Endothelial cell of umbilical vein (primary cell): ENCODE data around the gene CCDC85C. TPM values are rescaled to one million over a fixed set of nuclear protein-coding genes. Genes with fewer than 3 reads are reported as not detected.

Source experiments
- BruUV-seq: library from RNA; stranded (reverse); fragments of 400-500 nt; replicated peaks from 2 replicates; lab custom pipeline; 2021; lab: Mats Ljungman, UMichigan
- CTCF ChIA-PET: fragments of 300-600, 350-600 bp; sonication (Branson Sonifier 250); formaldehyde crosslinking; loops from one replicate; lab custom pipeline; 2021; ENCODE audit warnings: antibody characterized with exemption, inconsistent platforms; lab: Charles Lee
- POLR2A ChIA-PET: fragments of 300-600, 350-600 bp; sonication (Branson Sonifier 250); formaldehyde crosslinking; loops from one replicate; lab custom pipeline; 2021; ENCODE audit warnings: antibody characterized with exemption, inconsistent platforms; lab: Charles Lee
- DNase-seq: peaks from one replicate; pipeline ENCODE4 v3.0.0-alpha.2; 2011; ENCODE audit warnings: low read depth, low spot score
- FAIRE-seq: peaks from 2 replicates; lab custom pipeline; 2011; peaks lifted over from hg19 to GRCh38; lab: Jason Lieb, UNC
- H2AFZ ChIP-seq: 2 replicates; pipeline ENCODE4 v1.6.0; 2012; ENCODE audit warnings: low read depth, low read length, control low read depth, inconsistent platforms
- H3K27ac ChIP-seq: 2 replicates; pipeline ENCODE4 v1.5.1; 2011; ENCODE audit warnings: low read depth, mild to moderate bottlenecking, control low read depth, low read length, moderate library complexity; ENCODE audit not compliant: insufficient read depth
- H3K27me3 ChIP-seq, 2 experiments: 2 replicates each; pipeline versions ENCODE4 v1.6.0 to v1.6.1; 2011; ENCODE audit warnings: low read length in 2 of 2, mixed read lengths in 1 of 2; ENCODE audit not compliant: control insufficient read depth in 2 of 2, insufficient read depth in 2 of 2
- H3K36me3 ChIP-seq, 2 experiments: 2 replicates in 1 of 2; 3 replicates in 1 of 2; pipeline ENCODE4 v1.5.1; 2011; ENCODE audit warnings: low read length in 2 of 2, mild to moderate bottlenecking in 1 of 2, moderate library complexity in 1 of 2; ENCODE audit not compliant: control insufficient read depth in 2 of 2, insufficient read depth in 2 of 2; ENCODE audit errors: extremely low read depth in 1 of 2
- H3K4me1 ChIP-seq: 3 replicates; pipeline ENCODE4 v1.5.1; 2011; ENCODE audit warnings: mild to moderate bottlenecking, low read length; ENCODE audit not compliant: control insufficient read depth, insufficient read depth; ENCODE audit errors: extremely low read depth
- H3K4me2 ChIP-seq: 2 replicates; pipeline ENCODE4 v1.6.1; 2011; ENCODE audit warnings: low read length, control low read depth, mixed read lengths; ENCODE audit not compliant: insufficient read depth
- H3K4me3 ChIP-seq, 3 experiments: fragments of 200-600 bp in 1 of 3; sonication (generic), shearing (Covaris generic) in 1 of 3; replicated peaks in 1 of 3; 2 replicates each; pipeline ENCODE4 v1.5.1; 2011 to 2016; ENCODE audit warnings: control low read depth in 3 of 3, low read length in 3 of 3, mild to moderate bottlenecking in 2 of 3, inconsistent platforms in 1 of 3, low read depth in 1 of 3, moderate library complexity in 1 of 3; ENCODE audit not compliant: insufficient read depth in 1 of 3
- H3K79me2 ChIP-seq: 2 replicates; pipeline ENCODE4 v1.6.0; 2012; ENCODE audit warnings: low read length, inconsistent platforms; ENCODE audit not compliant: control insufficient read depth, insufficient read depth
- H3K9ac ChIP-seq: replicated peaks from 2 replicates; pipeline ENCODE3; 2011; ENCODE audit warnings: low read length, control low read depth; ENCODE audit not compliant: insufficient read depth; ENCODE audit errors: extremely low read depth
- H3K9me1 ChIP-seq: replicated peaks from 3 replicates; pipeline ENCODE4 v1.6.0; 2011; ENCODE audit warnings: mild to moderate bottlenecking, low read length; ENCODE audit not compliant: control insufficient read depth, insufficient read depth; ENCODE audit errors: extremely low read depth
- H3K9me3 ChIP-seq: replicated peaks from 2 replicates; pipeline ENCODE4 v1.5.1; 2012; ENCODE audit warnings: low read length, inconsistent platforms; ENCODE audit not compliant: control insufficient read depth, insufficient read depth
- H4K20me1 ChIP-seq: replicated peaks from 2 replicates; pipeline ENCODE3; 2011; ENCODE audit warnings: mild to moderate bottlenecking, low read length; ENCODE audit not compliant: control insufficient read depth, insufficient read depth; ENCODE audit errors: extremely low read depth
- EZH2 ChIP-seq: IDR thresholded peaks from 2 replicates; pipeline ENCODE4 v1.6.1; 2012; ENCODE audit warnings: borderline replicate concordance, low read depth, mild to moderate bottlenecking, moderate library complexity, low read length, inconsistent platforms; ENCODE audit not compliant: severe bottlenecking
- FOS ChIP-seq: IDR thresholded peaks from 2 replicates; pipeline ENCODE4 v1.6.1; 2011; ENCODE audit warnings: mild to moderate bottlenecking, low read length, moderate library complexity, borderline replicate concordance; ENCODE audit not compliant: insufficient read depth
- GATA2 ChIP-seq: IDR thresholded peaks from 2 replicates; pipeline ENCODE4 v1.7.0; 2011; ENCODE audit warnings: low read depth, mild to moderate bottlenecking, moderate library complexity, mixed read lengths, low read length; ENCODE audit not compliant: insufficient read length, insufficient read depth
- JUN ChIP-seq: IDR thresholded peaks from 2 replicates; pipeline ENCODE4 v1.6.1; 2011; ENCODE audit warnings: borderline replicate concordance, low read depth; ENCODE audit not compliant: insufficient read length, insufficient read depth
- MAX ChIP-seq: IDR thresholded peaks from 2 replicates; pipeline ENCODE4 v1.6.1; 2011; ENCODE audit not compliant: insufficient read depth, insufficient read length
- MYC ChIP-seq: IDR thresholded peaks from one replicate; pipeline ENCODE4 v1.6.1; 2011; ENCODE audit warnings: mild to moderate bottlenecking, low read depth, low read length
- POLR2A ChIP-seq: IDR thresholded peaks from 2 replicates; pipeline ENCODE4 v1.6.1; 2012; ENCODE audit warnings: low read depth, mild to moderate bottlenecking, control low read depth, low read length
- POLR2AphosphoS5 ChIP-seq: IDR thresholded peaks from 2 replicates; pipeline ENCODE4 v1.6.1; 2012; ENCODE audit warnings: low read depth, mild to moderate bottlenecking, control low read depth, low read length, moderate library complexity; ENCODE audit not compliant: insufficient read depth
- dilution Hi-C: fragments of 300-500 bp; cut with MboI; formaldehyde crosslinking; loops from one replicate; pipeline ENCODE4 v1.15.0; 2019; ENCODE audit warnings: low sequenced_read_pairs; ENCODE audit not compliant: extremely low pct_ligation_motif_present
- intact Hi-C: fragments of 100-400 bp; cut with micrococcal nuclease; formaldehyde crosslinking; loops from one replicate; pipeline ENCODE4 v1.10.0; 2022
- polyA plus RNA-seq, 4 experiments: library from polyadenylated mRNA; depleted of rRNA in 3 of 4; stranded (reverse) in 3 of 4; unstranded in 1 of 4; fragments of >200 nt; gene quantifications; 2 replicates each; pipeline versions ENCODE4 v1.2.1 to v1.2.3, GENCODE V29; 2011 to 2012; ENCODE audit warnings: missing spikeins in 1 of 4
- total RNA-seq: library from RNA; stranded (reverse); gene quantifications from 2 replicates; pipeline ENCODE4 v1.2.3, GENCODE V29; 2021
- TF ChIP-seq, protein P1 (sequence below), 2 donors: IDR thresholded peaks; 1 replicate in 1 of 2; 2 replicates in 1 of 2; pipeline ENCODE4 v1.5.1; 2011; ENCODE audit warnings: low read length in 2 of 2, mild to moderate bottlenecking in 2 of 2, moderate library complexity in 2 of 2, control low read depth in 1 of 2, inconsistent platforms in 1 of 2, low read depth in 1 of 2; ENCODE audit not compliant: insufficient read depth in 1 of 2; ENCODE audit errors: extremely low read depth in 1 of 2

The CCDC85C gene
- total and polyA plus RNA-seq, 2 donors (not counting 3 experiments of a cell fraction or from before 2014, with no cell fraction given): 7.5 to 17.8 TPM

GRCh38 chr14:99568567-99569560, 35.1 kb downstream of the CCDC85C start:
- no TSS peak for BruUV-seq
- dilution Hi-C loops: no loop called here
- no peaks in the 10 kb centered on the region for H4K20me1 ChIP-seq
- no peaks in the 10 kb centered on the region for H3K27me3 ChIP-seq
- POLR2A ChIA-PET: no interaction called here
- no peaks in the 10 kb centered on the region for H3K9me1 ChIP-seq
- no peak overlapping the region for H3K9ac ChIP-seq
- H3K4me2 ChIP-seq: no peak overlapping the region
- CTCF ChIA-PET: interaction anchor here (1.1 to 1.4 kb wide), 3 partner anchors 23 to 59 kb away, joined by 3 read pairs; no protein-coding TSS in a partner anchor
- DNase-seq (peak; percentile 25), FAIRE-seq (peak; percentile 4)
- no peak overlapping the region for H2AFZ ChIP-seq
- H3K4me1 ChIP-seq: peaks cover 5% of the 10 kb centered on the region
- no peaks in the 10 kb centered on the region for H3K79me2 ChIP-seq
- no peaks in the 10 kb centered on the region for H3K36me3 ChIP-seq
- no peak overlapping the region for H3K4me3 ChIP-seq
- H3K27ac ChIP-seq: no peak overlapping the region
- TF ChIP-seq POLR2AphosphoS5 (no peak), GATA2 (no peak), FOS (no peak), POLR2A (no peak), JUN (no peak), MAX (no peak), MYC (no peak), EZH2 (no peak)
- TF ChIP-seq, protein P1, sequence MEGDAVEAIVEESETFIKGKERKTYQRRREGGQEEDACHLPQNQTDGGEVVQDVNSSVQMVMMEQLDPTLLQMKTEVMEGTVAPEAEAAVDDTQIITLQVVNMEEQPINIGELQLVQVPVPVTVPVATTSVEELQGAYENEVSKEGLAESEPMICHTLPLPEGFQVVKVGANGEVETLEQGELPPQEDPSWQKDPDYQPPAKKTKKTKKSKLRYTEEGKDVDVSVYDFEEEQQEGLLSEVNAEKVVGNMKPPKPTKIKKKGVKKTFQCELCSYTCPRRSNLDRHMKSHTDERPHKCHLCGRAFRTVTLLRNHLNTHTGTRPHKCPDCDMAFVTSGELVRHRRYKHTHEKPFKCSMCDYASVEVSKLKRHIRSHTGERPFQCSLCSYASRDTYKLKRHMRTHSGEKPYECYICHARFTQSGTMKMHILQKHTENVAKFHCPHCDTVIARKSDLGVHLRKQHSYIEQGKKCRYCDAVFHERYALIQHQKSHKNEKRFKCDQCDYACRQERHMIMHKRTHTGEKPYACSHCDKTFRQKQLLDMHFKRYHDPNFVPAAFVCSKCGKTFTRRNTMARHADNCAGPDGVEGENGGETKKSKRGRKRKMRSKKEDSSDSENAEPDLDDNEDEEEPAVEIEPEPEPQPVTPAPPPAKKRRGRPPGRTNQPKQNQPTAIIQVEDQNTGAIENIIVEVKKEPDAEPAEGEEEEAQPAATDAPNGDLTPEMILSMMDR (IDR thresholded peaks at IDR 0.05; ENCODE audit: extremely low read depth in 1 of 2, insufficient read depth in 1 of 2, low read depth in 1 of 2, low read length in 2 of 2): no peak
- intact Hi-C loops: no loop called here
- no peaks in the 10 kb centered on the region for H3K9me3 ChIP-seq
